GM21619 (cell line): Measurements from ENCODE around the gene PPP1R12B.
"Not testable (repeated sequence)": the region's sequence is repeated elsewhere in the genome, so short reads cannot be mapped to it uniquely, and the experiment has no call there.

Experiments used
- ATAC-seq: cut with Tn5 transposase; IDR thresholded peaks from one replicate; pipeline ENCODE4 v1.9.1; 2021; ENCODE audit not compliant: unreplicated experiment

PPP1R12B gene

DNA sequence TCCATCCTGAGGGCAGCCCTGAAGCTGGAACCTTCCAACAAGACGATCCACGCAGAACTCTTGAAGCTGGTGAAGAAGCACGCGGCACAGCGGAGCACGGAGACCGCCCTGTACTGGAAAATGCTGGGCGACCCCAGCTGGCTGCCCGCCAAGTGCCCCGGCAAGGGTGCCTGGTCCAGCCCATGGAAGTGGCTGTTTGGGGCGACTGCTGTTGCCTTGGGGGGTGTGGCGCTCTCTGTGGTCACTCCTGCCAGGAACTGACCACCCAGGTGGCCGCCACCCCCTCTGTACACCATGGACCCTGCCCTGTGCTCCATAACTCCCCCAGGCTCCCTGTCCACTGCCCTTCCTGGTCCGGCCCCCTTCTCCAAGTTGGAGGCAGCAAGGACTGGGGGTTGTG is 90.8 kb downstream of the PPP1R12B start:
- no peak for ATAC-seq

DNA sequence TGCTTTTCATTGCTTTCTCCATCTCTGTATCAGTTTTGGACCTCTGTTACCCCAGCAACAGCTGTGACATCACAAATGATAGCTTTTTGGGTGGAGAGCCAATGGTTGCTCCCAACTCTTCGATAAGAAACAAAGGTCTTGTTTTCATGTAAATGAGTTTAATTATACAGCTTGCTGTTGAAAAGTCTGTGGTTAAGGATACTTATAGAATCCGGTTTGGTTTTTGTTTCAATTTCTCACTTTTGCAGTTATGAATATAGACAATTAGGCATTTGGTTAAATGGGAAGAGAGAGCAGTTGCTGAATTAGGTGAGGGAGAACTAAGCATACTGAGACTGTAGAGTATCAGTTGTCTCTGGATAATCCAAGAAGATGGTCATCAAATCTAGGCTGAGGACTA is 99.6 kb downstream of the PPP1R12B start:
- ATAC-seq = not testable (repeated sequence)

DNA sequence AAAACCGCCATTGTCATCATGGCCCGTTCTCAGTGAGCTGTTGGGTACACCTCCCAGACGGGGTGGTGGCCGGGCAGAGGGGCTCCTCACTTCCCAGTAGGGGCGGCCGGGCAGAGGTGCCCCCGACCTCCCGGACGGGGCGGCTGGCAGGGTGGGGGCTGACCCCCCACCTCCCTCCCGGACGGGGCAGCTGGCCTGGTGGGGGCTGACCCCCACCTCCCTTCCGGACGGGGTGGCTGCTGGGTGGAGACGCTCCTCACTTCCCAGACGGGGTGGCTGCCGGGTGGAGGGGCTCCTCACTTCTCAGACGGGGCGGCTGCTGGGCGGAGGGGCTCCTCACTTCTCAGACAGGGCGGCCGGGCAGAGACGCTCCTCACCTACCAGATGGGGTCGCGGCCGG is 103.1 kb downstream of the PPP1R12B start:
- ATAC-seq = not testable (repeated sequence)

DNA sequence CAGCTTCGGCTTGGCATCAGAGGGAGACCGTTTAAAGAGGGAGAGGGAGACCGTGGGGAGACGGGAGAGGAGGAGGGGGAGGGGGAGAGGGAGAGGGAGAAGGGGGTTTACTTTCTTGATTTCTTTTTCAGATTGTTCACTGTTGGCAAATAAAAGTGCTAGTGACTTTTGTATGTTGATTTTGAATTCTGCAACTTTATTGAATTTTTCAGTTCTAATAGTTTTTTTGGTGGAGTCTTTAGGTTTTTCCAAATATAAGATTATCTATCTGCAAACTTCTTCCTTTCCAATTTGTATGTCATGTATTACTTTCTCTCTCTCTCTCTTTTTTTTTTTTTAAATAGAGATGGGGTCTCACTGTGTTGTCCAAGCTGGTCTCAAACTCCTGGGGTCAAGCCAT is 104.0 kb downstream of the PPP1R12B start:
- ATAC-seq = no peak

DNA sequence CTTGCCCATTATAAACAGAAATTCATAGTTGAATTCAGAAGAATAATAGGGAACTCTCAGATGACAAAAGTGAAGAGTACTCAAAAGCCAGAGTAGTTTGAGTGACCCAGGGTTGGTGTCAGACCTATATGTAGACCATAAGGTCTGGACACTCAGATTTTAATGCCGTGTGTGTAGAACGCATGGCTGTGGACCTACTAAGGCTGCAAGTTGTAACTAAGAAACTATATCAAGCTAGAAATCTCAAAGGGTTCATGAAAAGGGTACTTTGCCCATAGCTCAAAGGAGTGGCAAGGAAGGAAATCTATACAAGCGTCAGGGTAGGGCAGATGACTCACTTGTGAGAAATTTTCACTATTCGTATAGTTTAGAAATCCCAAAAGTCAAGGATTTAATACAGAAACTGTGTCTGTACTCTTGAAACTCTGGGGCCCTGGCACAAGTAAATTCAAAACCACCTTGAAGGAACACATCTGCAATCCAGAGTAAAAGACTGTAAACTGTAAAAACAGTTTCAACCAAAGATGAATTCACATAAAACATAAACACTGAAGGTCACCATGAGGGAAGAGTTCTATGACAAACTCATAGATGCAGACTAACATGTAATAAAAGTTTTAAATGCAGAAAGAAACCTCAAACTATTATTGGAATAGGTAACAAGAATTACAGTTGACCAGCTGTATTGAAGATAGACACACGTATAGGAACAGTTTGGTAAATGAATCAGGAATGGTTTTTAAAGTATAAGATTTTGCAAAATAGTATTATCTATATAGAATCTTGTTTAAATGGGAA is 108.1 kb downstream of the PPP1R12B start:
- ATAC-seq = not testable (repeated sequence)

DNA sequence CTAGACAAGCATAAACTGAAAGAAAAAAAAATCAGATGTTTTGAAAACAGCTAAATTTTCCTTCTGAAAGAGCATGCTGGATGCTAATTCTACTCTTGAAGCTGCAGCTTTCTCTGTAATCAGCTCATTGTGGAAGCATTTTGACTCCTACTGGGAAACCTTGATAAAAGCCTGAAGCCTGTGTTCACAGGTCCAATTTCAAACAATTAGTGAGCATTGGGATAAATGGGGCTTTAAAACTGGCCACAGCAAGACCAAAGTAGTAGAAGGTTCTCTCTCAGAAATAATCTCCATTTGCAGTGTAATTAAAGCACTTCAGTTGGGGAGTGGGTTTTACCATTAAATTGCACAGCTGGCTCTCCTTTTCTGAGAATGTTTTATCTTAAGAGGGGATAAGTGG is 110.2 kb downstream of the PPP1R12B start:
- not testable (repeated sequence) for ATAC-seq

DNA sequence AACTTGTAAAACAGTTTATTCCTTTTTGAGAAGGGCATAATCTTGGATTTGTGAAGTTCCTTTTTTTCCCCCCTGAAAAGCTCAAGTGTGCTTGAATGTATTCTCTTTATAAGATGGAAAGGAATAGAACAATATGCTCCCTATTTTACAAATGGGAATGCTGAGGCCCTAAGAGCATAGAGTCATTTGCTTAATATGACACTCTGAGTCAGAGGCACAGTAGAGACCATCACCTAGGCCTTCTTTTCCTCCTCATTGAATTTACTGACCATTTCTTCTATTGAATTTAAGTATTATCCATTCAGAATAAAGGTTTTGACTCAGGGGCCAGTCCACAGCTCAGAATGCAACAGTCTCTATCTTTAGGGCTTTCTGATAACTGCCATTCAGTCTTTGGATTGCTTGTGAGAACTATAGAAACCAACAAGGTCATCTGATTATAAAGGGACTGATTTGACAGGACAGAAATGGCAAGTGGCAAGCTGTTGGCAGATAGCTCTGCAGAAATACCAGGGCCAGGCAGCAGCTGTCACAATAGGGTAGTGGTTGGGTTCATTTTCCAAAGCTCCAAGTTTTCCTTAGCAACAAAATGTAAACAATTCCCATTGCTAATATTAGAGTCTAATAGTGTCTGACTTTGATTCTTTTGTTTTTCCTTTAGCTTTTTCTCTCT is 111.1 kb downstream of the PPP1R12B start:
- ATAC-seq = not testable (repeated sequence)

DNA sequence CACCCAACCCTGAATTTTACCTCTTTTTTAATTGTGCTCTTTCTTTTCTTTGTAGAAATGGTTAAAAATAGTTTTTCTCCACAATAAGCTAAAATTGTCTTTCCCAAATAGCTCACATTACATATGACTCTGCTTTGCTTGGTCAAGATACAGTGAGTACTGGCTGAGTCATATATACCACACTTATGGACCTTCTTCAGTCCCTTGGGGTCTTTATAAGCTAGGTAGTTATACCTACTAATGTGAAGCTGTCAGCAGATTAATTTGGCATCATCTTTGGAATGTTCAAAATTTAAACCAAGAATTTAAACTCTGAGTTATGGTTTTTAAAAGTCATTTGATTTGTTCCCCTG is 111.6 kb downstream of the PPP1R12B start:
- not testable (repeated sequence) for ATAC-seq

DNA sequence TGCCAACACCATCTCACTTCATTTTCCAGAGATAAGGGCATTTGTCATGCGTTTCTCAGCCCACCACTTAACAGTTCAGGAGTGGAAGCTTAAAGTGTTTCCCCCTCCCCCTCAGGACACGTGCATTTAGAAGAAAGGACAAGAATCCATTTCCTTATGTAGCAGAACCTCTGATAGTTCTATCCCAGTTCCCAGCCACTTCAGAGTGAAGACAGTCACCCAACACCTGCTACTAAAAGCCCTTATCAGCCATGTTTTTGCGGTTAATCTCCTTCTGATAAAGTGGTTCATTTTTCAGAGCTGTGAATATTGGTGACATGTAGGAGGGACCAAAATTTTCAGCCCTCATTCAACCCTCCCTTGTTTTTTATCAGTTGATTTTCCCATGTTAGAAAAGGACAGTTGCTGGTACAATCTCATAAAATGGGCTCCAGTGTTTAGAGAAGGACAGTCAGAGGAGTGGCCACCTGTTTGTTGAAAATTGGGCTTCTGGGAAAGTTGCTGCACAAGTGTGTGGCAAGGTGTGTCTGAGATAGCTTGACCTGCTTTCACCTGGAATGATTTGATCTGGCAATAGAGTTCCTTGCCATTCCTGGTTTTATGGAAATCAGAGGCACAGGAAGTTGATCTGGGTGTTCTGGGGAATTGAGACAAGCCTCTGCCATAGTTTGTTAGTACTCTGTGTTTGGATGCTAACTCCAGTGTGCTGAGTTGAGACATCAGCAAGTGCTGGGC is 114.0 kb downstream of the PPP1R12B start:
- ATAC-seq = no peak

DNA sequence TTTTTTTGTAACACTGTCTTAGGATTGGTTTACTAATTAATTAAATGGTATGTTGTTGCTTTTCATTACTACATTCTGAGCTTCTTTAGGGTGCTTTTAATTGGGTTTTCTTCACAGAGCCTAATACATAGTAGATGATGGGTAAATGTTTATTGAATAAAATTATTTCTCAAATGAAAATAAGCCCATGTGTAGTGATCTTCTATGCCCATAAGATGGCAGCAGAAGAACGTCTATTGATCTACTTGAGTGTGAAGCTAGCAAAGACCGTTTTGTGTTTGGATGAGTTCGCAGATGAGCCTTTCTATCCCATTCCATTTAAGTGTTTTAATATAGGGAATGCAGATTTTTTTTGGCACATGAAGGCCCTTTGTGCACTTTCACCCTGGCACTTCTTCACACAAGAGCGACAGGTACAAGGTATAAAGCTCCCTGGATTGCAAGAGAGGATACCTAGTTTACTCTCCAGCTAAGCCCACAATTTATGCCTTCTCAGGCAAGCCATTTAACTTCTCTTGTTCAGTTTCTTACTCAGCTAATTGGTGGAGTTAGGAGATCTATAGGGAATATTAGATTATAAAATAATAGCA is 115.7 kb downstream of the PPP1R12B start:
- not testable (repeated sequence) for ATAC-seq

DNA sequence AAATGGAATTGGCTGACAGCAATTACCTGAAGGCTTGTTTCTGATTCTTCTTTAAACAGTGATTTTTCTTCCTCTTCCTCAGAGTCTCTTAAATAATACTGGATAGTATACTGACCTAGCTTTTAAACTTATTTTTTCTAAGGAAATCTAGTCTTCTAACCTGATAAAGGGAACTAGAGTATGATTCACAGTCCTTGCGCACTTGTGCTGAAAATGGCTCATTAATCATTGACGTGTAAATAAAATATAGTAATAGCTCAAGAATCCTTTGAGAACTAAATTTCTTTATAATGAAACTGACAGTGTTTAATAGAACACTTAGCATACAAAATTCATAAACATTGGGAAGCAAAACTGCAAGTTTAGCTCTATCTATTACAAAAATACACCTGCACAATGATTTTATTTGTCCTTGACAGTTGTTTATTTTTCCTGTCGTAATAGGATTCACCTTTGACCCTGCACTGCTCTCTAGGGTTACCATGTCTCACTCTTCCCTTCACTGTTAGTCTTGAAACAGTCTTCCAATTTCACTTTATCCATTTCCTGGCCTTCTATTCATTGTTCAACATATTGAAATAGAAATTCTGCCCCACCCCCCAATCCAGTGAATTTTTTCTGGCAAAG is 117.3 kb downstream of the PPP1R12B start:
- not testable (repeated sequence) for ATAC-seq

DNA sequence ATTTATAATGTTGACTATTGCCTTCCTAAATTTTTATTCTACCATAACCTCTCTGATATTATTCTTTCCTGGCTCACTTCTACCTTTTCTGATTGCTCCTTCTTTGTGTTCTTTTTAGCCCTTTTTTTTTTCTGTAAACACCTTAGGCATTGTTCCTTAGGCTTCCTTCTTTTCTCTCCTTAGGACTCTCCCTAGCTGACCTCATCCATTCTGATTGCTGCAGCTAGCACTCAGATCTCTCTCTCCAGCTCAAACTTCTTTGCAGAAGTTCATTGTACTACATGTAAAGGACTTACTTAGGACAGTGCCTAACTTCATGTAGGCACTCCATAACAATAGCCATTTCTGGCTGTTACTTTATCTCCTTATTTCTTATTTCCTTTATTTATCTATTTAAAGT is 117.8 kb downstream of the PPP1R12B start:
- not testable (repeated sequence) for ATAC-seq

DNA sequence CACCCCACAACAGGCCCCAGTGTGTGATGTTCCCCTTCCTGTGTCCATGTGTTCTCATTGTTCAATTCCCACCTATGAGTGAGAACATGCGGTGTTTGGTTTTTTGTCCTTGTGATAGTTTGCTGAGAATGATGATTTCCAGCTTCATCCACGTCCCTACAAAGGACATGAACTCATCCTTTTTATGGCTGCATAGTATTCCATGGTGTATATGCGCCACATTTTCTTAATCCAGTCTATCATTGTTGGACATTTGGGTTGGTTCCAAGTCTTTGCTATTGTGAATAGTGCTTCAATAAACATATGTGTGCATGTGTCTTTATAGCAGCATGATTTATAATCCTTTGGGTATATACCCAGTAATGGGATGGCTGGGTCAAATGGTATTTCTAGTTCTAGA is 118.9 kb downstream of the PPP1R12B start:
- ATAC-seq = not testable (repeated sequence)

DNA sequence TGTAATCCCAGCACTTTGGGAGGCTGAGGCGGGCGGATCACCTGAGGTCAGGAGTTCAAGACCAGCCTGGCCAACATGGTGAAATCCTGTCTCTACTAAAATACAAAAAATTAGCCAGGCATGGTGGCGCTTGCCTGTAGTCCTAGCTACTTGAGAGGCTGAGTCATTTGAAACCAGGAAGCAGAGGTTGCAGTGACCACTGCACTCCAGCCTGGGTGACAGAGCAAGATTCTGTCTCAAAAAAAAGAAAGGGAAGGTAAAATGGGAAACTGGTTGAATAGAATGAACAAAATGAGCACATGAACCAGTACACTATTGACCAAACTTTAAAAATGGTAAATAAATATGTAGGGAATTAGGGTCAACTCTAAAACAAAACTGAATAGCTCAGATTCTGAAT is 120.2 kb downstream of the PPP1R12B start:
- ATAC-seq = not testable (repeated sequence)

DNA sequence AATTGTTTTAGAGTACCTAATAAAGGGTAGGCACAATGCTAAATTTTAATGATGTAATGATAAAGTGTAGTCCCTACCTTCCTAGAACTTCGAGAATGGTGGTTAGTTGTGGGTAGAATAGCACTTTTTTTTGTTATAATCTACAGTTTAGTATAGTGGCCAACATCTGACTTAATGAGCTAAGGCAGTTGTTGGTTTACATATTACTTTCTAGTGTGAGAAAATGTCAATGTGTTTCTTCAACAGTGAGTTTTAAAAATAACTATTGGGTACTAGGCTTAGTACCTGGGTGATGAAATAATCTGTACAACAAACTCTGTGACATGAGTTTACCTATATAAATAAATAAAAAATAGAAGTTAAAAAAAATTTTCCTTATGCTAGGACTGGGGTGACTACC is 120.6 kb downstream of the PPP1R12B start:
- not testable (repeated sequence) for ATAC-seq

DNA sequence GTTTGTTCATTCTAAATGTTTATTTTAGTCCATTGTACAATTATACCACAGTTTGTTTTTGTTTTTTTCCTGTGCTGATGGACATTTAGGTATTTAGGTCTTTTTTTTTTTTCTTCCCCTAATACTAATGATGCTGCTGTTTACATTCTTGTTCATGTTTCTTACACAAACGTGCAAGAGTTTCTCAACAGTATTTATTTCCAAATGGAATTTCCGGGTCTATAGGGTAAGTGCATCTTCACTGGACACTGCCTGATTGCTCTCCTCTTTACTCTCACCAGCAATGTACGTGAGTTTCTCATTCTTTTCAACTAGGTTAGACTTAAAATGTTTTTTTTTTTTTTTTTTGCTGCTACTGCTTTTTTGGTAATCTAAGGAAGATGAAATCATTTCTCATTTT is 122.7 kb downstream of the PPP1R12B start:
- no peak for ATAC-seq

DNA sequence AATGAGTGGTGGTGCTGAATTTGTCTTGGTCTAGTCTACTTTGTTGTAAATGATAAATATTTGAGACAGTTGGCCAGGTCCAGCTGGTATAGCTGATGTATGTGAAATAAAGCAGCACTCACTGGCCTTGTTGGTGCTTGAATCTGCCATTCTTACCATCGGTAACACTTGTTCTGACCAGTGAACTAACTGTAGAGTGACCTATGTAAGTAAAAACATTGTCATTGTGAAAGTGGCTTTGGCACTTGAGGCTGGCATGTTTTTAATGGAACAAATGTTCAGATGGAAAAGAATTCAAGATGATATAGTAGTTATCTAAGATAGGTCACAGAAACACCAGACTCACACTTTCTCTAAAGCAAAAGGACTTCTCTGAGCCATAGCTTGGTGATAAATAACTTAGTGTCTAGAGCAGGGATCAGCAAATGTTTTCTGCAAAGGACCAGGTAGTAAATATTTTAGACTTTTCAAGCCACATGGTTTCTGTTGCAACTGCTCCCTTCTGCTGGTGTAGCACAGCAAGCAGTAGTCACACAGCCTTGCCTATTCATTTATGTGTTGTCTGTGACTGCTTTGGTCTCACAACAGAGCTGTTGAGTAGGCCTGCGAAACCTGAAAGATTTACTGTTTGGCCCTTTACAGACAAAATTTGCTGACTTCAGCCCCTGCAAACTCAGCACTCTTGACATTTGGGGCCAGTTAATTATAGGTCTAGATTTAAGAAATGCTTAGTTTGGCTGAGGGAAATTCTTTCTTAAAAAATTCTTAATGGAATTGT is 124.0 kb downstream of the PPP1R12B start:
- ATAC-seq = not testable (repeated sequence)

DNA sequence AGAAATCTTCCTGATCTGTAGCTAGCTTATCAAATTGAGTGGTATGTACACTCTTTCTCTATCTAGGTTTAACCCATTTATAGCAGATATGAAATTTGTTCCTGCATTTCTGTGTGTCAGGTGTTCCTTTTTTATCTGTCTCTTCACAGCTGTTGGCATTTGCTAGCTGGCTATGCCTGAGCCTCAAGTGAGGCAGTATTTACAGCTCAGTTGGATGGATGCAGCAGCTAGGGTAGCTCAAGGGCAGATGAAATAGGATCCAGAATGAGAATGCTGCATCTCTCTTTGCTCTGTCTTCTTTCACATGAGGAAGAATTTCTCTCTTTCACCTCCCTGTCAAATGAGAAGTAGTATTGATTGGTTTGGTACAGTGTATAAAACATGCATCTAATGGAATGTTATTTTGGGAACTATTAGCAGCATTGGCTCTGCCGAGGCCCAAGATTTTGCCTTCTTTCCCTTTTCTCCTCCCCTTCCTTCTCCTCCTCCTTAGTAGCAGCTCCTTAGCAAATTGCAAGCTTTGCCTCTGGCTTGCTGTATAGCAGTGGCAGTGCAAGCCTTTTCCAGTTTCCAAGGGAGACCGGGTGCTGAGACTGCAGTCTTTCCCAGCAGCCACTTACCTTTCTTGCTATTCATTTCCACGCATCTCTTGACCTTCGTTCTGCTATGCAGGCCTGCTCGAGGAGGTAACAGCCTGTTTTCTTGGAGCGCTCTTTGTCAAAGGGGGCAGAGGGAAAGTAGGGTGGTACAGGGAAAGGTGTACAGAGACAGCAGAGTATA is 125.0 kb downstream of the PPP1R12B start:
- not testable (repeated sequence) for ATAC-seq

DNA sequence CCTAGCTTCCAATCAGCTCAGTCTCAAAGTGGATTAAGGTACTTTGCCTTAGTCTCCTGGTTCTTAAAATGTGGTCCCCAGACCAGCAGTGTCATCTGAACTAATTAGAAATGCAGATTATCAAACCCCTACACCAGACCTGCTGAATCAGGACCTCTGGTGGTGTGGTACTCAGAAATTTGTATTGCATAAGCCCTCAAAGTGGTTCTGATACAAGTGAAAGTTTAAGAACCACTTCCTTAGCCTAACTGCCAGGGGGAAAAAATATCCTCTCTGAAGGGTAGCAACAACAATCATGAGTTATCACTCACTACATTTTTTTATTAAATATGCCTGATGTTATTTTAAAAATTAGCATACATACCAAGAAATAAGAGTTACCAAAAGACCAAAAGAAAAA is 131.2 kb downstream of the PPP1R12B start:
- ATAC-seq = not testable (repeated sequence)
